Measurements from ENCODE around the gene SOST.

The SOST gene

DNA sequence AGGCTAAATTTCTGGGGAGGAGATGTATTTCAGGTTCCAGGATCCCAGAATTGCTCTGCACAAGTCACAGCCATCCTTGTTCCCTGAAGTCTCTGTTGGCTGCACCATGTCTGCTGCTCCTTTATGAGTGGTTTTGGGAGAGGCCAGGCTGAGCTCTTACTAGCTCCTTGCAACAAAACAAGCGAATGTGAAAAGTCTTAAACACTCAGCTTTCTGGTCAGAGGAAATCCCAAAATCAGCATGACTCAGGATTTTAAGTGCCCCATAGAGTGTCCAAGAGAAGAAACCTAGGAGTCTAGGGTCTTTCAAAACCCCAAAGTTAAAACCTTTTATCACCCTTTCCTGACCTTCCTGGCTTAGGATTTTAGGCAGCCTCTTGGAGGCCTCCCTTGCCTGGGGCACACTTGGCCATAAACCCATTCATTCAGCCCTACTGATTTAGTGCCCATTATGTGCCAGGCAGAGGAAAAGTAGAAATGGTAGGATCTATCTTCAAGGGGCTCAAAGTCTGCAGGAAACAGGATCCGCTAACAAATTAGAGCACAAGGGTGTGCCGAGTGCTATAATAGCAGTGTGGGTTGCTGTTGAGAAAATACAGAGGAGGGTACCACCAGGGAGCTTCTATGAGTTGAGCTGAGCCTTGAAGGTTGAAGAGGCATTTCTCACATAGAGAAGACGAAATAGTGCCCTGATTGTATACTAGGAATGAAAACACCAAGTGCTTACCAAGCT is 36.9 kb downstream of the SOST start:
- H3K9me3 ChIP-seq (ENCODE audit: control insufficient read depth, insufficient read depth, low read depth, low read length) = no peaks in the 10 kb centered on the region
- no peak for TF ChIP-seq ZNF202 (tag by site-specific recombination; IDR thresholded peaks at IDR 0.05; ENCODE audit: borderline replicate concordance)
- no peak for TF ChIP-seq ZNF138 (tag by site-specific recombination; IDR thresholded peaks at IDR 0.05; ENCODE audit: borderline replicate concordance)
- no peak for TF ChIP-seq ZNF660 (tag by site-specific recombination; IDR thresholded peaks at IDR 0.05)
- TF ChIP-seq ZNF2 (tag by site-specific recombination; IDR thresholded peaks at IDR 0.05) = no peak
- no peak for TF ChIP-seq ZBTB48 (tag by site-specific recombination; IDR thresholded peaks at IDR 0.05)
- POLR2A ChIA-PET = interaction anchor here (0.6 to 0.7 kb wide), 3 partner anchors 16 to 32 kb away, joined by 3 to 6 read pairs (median 6); no protein-coding TSS in a partner anchor
- no peak overlapping the region for H3K4me3 ChIP-seq (ENCODE audit: low read depth, low read length)
- no peak overlapping the region for H3K27ac ChIP-seq (ENCODE audit: extremely low read depth, low read depth, low read length)
- H3K36me3 ChIP-seq (ENCODE audit: control insufficient read depth in 2 of 2, insufficient read depth in 1 of 2, low read length in 2 of 2) = no peaks in the 10 kb centered on the region
- H3K4me1 ChIP-seq (ENCODE audit: control insufficient read depth, insufficient read depth, low read length) = peaks cover 9% of the 10 kb centered on the region
- CTCF ChIA-PET = interaction anchor here (0.7 to 1.5 kb wide), 5 partner anchors 25 to 52 kb away, joined by 3 to 6 read pairs (median 4); no protein-coding TSS in a partner anchor

DNA sequence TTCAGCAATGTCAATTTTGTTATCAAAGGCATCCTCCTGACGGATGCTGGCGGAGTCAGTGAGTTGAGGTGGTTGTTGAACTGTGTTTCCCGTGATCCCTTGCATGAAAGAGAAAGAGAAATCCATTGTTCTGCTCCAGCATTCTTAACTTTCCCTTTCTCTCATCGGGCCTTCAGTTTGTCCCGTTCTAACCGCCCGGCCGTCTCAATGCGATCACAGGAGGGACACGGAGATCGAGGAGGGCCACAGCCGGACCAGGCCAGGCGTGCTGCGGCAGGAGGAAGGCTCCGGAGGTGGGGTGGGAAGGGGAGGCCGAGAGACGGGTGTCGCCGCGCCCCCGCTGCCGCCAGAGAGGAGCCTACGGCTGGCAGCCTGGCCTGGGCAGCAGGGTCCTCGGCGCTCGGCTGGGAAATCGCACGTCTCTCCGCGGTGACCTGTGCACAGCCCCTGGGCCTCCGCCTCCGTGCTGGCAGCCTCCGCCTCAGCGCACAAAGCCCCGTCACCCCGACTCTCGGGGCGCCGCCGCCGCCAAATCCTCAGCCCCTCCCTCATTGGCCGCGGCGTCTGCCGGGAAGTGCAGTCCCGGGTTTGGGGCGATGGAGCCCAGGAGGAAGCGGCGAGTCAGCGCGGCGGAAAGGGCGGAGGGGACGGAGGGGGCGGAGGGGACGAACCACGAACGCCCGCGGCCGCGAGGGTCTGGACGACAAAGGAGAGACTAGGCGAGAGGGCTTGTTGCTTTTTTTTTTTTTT is 38.1 kb downstream of the SOST start:
- ChIA-PET CTCF (interaction anchor here (0.8 to 0.9 kb wide), 2 partner anchors 39 to 47 kb away, joined by 4 to 5 read pairs; no protein-coding TSS in a partner anchor), POLR2A (interaction anchor here (0.6 to 0.7 kb wide), 3 partner anchors 15 to 31 kb away, joined by 3 to 6 read pairs (median 6); no protein-coding TSS in a partner anchor)
- TF ChIP-seq ZNF768 (tag by site-specific recombination; IDR thresholded peaks at IDR 0.05) (no peak), ZNF10 (tag by site-specific recombination; IDR thresholded peaks at IDR 0.05) (no peak), ZBTB17 (tag by site-specific recombination; IDR thresholded peaks at IDR 0.05) (0 out of 2 replicates have a peak, but pooled peaks have one; percentile 12), ZNF274 (IDR thresholded peaks at IDR 0.05; ENCODE audit: low read length) (no peak), ZNF274 (tag by site-specific recombination; IDR thresholded peaks at IDR 0.05; ENCODE audit: borderline replicate concordance) (no peak), ZEB2 (tag by site-specific recombination; IDR thresholded peaks at IDR 0.05) (no peak), ZNF677 (tag by site-specific recombination; IDR thresholded peaks at IDR 0.05) (no peak), ZNF596 (tag by site-specific recombination; IDR thresholded peaks at IDR 0.05) (0 out of 2 replicates have a peak, but pooled peaks have one; percentile 17), ZNF335 (tag by site-specific recombination; conservative IDR thresholded peaks at IDR 0.05) (peak; percentile 67), ZFP69B (tag by site-specific recombination; IDR thresholded peaks at IDR 0.05) (no peak), SP2 (tag by site-specific recombination; IDR thresholded peaks at IDR 0.05) (0 out of 2 replicates have a peak, but pooled peaks have one; percentile 17), ZNF223 (tag by site-specific recombination; IDR thresholded peaks at IDR 0.05) (no peak), EGR2 (tag by site-specific recombination; IDR thresholded peaks at IDR 0.05; ENCODE audit: low read depth) (no peak), ZBTB20 (tag by site-specific recombination; IDR thresholded peaks at IDR 0.05) (peak; percentile 63; the same call in 1 of the 2 replicates), ZNF76 (tag by site-specific recombination; IDR thresholded peaks at IDR 0.05; ENCODE audit: borderline replicate concordance, low read depth) (peak; percentile 31; the same call in 1 of the 2 replicates), ZSCAN16 (tag by site-specific recombination; IDR thresholded peaks at IDR 0.05) (no peak)
- TF ChIP-seq, protein P1, sequence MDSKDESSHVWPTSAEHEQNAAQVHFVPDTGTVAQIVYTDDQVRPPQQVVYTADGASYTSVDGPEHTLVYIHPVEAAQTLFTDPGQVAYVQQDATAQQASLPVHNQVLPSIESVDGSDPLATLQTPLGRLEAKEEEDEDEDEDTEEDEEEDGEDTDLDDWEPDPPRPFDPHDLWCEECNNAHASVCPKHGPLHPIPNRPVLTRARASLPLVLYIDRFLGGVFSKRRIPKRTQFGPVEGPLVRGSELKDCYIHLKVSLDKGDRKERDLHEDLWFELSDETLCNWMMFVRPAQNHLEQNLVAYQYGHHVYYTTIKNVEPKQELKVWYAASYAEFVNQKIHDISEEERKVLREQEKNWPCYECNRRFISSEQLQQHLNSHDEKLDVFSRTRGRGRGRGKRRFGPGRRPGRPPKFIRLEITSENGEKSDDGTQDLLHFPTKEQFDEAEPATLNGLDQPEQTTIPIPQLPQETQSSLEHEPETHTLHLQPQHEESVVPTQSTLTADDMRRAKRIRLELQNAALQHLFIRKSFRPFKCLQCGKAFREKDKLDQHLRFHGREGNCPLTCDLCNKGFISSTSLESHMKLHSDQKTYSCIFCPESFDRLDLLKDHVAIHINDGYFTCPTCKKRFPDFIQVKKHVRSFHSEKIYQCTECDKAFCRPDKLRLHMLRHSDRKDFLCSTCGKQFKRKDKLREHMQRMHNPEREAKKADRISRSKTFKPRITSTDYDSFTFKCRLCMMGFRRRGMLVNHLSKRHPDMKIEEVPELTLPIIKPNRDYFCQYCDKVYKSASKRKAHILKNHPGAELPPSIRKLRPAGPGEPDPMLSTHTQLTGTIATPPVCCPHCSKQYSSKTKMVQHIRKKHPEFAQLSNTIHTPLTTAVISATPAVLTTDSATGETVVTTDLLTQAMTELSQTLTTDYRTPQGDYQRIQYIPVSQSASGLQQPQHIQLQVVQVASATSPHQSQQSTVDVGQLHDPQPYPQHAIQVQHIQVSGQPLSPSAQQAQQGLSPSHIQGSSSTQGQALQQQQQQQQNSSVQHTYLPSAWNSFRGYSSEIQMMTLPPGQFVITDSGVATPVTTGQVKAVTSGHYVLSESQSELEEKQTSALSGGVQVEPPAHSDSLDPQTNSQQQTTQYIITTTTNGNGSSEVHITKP (tag by site-specific recombination; IDR thresholded peaks at IDR 0.05) = peak; percentile 46; the same call in 1 of the 2 replicates
- TF ChIP-seq, protein P2, sequence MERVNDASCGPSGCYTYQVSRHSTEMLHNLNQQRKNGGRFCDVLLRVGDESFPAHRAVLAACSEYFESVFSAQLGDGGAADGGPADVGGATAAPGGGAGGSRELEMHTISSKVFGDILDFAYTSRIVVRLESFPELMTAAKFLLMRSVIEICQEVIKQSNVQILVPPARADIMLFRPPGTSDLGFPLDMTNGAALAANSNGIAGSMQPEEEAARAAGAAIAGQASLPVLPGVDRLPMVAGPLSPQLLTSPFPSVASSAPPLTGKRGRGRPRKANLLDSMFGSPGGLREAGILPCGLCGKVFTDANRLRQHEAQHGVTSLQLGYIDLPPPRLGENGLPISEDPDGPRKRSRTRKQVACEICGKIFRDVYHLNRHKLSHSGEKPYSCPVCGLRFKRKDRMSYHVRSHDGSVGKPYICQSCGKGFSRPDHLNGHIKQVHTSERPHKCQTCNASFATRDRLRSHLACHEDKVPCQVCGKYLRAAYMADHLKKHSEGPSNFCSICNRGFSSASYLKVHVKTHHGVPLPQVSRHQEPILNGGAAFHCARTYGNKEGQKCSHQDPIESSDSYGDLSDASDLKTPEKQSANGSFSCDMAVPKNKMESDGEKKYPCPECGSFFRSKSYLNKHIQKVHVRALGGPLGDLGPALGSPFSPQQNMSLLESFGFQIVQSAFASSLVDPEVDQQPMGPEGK (tag by site-specific recombination; IDR thresholded peaks at IDR 0.05) = peak; percentile 46
- TF ChIP-seq, protein P3, sequence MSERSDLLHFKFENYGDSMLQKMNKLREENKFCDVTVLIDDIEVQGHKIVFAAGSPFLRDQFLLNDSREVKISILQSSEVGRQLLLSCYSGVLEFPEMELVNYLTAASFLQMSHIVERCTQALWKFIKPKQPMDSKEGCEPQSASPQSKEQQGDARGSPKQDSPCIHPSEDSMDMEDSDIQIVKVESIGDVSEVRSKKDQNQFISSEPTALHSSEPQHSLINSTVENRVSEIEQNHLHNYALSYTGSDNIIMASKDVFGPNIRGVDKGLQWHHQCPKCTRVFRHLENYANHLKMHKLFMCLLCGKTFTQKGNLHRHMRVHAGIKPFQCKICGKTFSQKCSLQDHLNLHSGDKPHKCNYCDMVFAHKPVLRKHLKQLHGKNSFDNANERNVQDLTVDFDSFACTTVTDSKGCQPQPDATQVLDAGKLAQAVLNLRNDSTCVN (tag by site-specific recombination; optimal IDR thresholded peaks at IDR 0.05) = peak; percentile 28
- TF ChIP-seq, protein P4, sequence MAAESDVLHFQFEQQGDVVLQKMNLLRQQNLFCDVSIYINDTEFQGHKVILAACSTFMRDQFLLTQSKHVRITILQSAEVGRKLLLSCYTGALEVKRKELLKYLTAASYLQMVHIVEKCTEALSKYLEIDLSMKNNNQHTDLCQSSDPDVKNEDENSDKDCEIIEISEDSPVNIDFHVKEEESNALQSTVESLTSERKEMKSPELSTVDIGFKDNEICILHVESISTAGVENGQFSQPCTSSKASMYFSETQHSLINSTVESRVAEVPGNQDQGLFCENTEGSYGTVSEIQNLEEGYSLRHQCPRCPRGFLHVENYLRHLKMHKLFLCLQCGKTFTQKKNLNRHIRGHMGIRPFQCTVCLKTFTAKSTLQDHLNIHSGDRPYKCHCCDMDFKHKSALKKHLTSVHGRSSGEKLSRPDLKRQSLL (tag by site-specific recombination; IDR thresholded peaks at IDR 0.05) = peak; percentile 80
- Histone ChIP-seq H3K4me1 (ENCODE audit: control insufficient read depth, insufficient read depth, low read length) (peaks cover 9% of the 10 kb centered on the region), H3K36me3 (ENCODE audit: control insufficient read depth in 2 of 2, insufficient read depth in 1 of 2, low read length in 2 of 2) (no peaks in the 10 kb centered on the region), H3K27ac (ENCODE audit: extremely low read depth, low read depth, low read length) (peak overlapping the region; percentile 67; the same call in 1 of the 2 replicates), H3K4me3 (ENCODE audit: low read depth, low read length) (peak overlapping the region; percentile 32), H3K9me3 (ENCODE audit: control insufficient read depth, insufficient read depth, low read depth, low read length) (no peaks in the 10 kb centered on the region)
